Measurements from ENCODE around the gene SLC6A2.

Gene SLC6A2

GRCh38 chr16:55647798-55648197 lies 8.0 kb upstream of the SLC6A2 start:
- DNase-seq (ENCODE audit: low read depth), result no peak

GRCh38 chr16:55651841-55652824 lies 3.7 kb upstream of the SLC6A2 start:
- no peak for DNase-seq (ENCODE audit: low read depth)

- DNase-seq (ENCODE audit: low read depth), result no peak
These were observed 2.7 kb upstream of the SLC6A2 start for GRCh38 chr16:55653106-55653505.

- no peak for DNase-seq (ENCODE audit: low read depth)
These were observed 349 bp upstream of the SLC6A2 start for GRCh38 chr16:55655381-55655896.

- no peak for DNase-seq (ENCODE audit: low read depth)
These were observed 904 bp downstream of the SLC6A2 start for GRCh38 chr16:55656691-55657092.

- DNase-seq (ENCODE audit: low read depth), result no peak
These were observed 1.8 kb downstream of the SLC6A2 start for GRCh38 chr16:55657616-55658015.

GRCh38 chr16:55658898-55659420 lies 3.2 kb downstream of the SLC6A2 start:
- DNase-seq (ENCODE audit: low read depth), result no peak

- no peak for DNase-seq (ENCODE audit: low read depth)
These were observed 4.2 kb downstream of the SLC6A2 start for GRCh38 chr16:55660026-55660425.

GRCh38 chr16:55660828-55661227 lies 5.0 kb downstream of the SLC6A2 start:
- no peak for DNase-seq (ENCODE audit: low read depth)

GRCh38 chr16:55661941-55662643 lies 6.3 kb downstream of the SLC6A2 start:
- DNase-seq (ENCODE audit: low read depth), result no peak

GRCh38 chr16:55662644-55663031 lies 6.8 kb downstream of the SLC6A2 start:
- no peak for DNase-seq (ENCODE audit: low read depth)

GRCh38 chr16:55663225-55663624 lies 7.4 kb downstream of the SLC6A2 start:
- no peak for DNase-seq (ENCODE audit: low read depth)

- no peak for DNase-seq (ENCODE audit: low read depth)
These were observed 8.2 kb downstream of the SLC6A2 start for GRCh38 chr16:55663765-55664677.

- DNase-seq (ENCODE audit: low read depth), result no peak
These were observed 9.1 kb downstream of the SLC6A2 start for GRCh38 chr16:55664786-55665407.

- DNase-seq (ENCODE audit: low read depth), result no peak
These were observed 9.7 kb downstream of the SLC6A2 start for GRCh38 chr16:55665511-55665910.

- no peak for DNase-seq (ENCODE audit: low read depth)
These were observed 10.2 kb downstream of the SLC6A2 start for GRCh38 chr16:55666012-55666411.

GRCh38 chr16:55667753-55668152 lies 12.0 kb downstream of the SLC6A2 start:
- DNase-seq (ENCODE audit: low read depth), result no peak

GRCh38 chr16:55668340-55669281 lies 12.8 kb downstream of the SLC6A2 start:
- no peak for DNase-seq (ENCODE audit: low read depth)

- no peak for DNase-seq (ENCODE audit: low read depth)
These were observed 15.6 kb downstream of the SLC6A2 start for GRCh38 chr16:55671206-55671973.
